AG09309 (cell line): ENCODE results near the gene ATG2A.

Experiments
- DNase-seq: peaks from one replicate; pipeline ENCODE4 v3.0.0-alpha.2; 2010; ENCODE audit warnings: low read depth
- H3K4me3 ChIP-seq: 2 replicates; pipeline ENCODE4 v1.5.1; 2011; ENCODE audit warnings: mild to moderate bottlenecking, low read depth, low read length, moderate library complexity; ENCODE audit not compliant: control insufficient read depth
- TF ChIP-seq, protein P1 (sequence below): IDR thresholded peaks from 2 replicates; pipeline ENCODE4 v1.5.1; 2011; ENCODE audit warnings: mild to moderate bottlenecking, low read depth, low read length, inconsistent platforms; ENCODE audit not compliant: insufficient read depth, control insufficient read depth; ENCODE audit errors: missing control alignments

Gene ATG2A

DNA sequence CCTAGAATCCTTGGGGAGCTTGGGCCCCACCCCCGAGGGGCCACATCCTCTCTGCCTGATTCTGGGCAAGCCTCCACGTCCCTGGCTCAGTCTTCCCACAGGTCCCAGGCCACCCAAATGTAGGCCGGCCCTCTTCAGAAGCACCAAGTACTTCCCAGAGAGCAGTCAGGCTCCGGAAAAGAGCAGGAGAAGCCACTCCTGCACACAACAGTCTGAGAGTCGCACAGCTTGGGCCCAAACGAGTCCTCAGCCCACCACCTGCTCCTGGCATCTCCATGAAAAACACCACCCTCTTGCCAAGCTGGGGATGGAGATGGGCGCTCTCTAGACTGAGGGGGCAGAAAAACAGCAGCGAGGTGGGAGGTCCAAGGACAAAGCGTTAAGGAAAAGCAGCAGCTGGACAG, 54.0 kb downstream of the ATG2A start:
- no peak overlapping the region for H3K4me3 ChIP-seq
- DNase-seq: no peak
- TF ChIP-seq, protein P1, sequence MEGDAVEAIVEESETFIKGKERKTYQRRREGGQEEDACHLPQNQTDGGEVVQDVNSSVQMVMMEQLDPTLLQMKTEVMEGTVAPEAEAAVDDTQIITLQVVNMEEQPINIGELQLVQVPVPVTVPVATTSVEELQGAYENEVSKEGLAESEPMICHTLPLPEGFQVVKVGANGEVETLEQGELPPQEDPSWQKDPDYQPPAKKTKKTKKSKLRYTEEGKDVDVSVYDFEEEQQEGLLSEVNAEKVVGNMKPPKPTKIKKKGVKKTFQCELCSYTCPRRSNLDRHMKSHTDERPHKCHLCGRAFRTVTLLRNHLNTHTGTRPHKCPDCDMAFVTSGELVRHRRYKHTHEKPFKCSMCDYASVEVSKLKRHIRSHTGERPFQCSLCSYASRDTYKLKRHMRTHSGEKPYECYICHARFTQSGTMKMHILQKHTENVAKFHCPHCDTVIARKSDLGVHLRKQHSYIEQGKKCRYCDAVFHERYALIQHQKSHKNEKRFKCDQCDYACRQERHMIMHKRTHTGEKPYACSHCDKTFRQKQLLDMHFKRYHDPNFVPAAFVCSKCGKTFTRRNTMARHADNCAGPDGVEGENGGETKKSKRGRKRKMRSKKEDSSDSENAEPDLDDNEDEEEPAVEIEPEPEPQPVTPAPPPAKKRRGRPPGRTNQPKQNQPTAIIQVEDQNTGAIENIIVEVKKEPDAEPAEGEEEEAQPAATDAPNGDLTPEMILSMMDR: no peak

DNA sequence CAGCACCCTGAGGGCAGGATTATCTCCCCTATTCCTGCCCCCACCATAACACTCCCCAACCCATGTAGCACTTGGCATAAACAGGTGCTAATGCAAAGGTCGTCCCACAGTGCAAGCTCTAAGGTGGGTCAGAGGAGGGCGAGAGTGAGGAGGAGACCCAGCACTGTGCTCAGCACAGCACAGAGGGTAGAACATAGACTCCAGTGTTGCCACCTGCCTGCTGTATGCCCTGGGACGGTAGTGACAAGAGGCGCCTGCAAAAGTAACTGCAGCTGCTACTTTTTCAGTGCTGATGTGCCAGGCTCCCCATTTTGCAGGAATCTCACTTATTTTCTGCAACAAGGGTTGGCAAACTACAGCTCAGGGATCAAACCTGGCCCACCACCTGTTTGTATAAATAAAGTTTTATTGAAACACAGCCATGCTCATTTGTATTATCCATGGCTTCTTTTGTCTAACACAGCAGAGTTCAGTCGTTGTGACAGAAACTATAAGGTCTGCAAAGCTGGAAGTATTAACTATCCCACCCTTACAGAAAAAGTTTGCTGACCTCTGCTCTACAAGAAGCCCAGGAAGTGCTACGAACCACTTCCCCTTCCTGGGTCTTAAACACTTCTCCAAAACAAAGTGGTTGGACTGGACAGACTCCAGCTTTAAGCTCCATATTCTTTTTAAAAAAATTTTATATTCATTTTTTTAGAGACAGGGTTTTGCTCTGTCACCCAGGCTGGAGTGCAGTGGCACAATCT, 55.6 kb downstream of the ATG2A start:
- TF ChIP-seq, protein P1: no peak
- DNase-seq: no peak
- H3K4me3 ChIP-seq: no peak overlapping the region

DNA sequence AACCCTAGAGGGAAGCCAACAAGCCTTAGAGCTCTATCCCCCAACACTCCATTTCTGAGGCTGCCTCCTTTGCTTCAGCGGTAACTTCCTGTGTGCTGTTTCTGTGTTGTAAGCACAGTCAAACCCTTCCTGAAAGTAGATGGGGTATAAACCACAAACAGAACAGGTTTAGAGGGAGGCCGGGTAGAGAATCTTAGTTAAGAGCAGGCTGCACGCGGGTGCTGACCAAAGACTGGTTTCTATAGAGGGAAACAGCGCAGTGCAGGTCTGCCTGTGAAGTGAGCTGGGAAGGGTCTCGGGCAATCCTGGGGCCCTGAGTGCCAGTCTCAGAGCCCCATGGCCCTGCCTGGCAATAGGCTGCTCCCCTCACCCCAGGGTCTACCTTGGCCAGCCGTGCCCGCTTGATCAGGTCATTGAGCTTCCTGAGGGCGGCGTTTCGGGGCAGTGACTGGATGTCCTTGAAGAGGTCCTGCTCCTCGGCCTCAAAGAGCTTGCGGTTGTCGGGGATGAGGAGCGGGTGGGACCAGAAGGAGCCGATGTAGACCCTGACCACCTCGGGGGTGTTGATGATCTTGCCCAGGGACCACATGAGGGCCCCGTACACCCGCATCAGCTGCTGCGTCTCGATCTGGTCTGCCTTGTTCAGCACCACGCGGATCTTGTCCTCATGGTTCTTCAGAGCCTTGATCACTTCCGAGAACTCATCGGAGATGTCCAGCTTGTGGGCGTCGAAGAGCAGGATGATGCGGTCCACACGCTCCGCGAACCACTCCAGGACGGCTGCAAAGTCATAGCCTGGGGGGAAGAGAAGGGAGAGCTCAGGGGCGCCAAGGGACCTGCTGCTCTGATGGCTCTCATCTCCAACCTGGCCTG, 57.2 kb downstream of the ATG2A start:
- no peak for DNase-seq
- TF ChIP-seq, protein P1: no peak
- H3K4me3 ChIP-seq: no peak overlapping the region

DNA sequence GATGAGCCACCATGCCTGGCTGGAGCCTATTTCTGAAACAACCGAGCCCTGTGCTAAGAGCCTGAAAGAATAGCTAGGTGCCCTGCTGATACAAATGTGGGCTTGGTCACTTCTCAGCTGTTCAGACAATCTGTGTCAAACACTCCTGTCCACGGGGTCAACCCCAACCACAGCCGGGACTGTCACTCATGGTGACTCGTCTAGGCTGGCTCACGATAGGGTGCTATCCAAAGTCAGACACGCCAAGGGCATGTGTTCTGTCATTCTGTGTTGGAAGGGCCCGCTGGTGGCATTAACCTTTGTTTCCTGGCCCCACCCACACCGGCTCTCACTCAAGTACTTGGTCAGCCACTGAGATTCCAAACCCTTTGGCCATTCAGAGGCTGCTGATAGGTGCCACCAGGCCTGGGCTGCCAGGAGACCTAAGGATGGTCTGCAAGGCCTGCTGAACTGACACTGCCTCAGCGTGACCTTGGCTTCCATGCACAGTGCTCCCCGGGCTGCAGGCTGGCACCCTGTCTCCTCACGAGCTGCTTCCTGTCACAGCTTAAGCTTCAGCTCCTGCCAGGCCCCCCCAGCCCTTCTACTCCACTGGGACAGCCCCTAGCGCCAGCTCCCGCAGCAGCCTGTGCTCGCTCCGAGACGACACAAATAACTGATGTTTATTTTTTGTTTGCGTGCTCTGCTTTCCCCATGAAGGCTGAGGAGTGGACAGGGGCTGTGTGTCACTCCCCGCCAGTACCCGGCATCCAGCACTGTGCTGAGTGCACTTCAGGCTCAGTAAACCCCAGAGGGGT, 58.3 kb downstream of the ATG2A start:
- TF ChIP-seq, protein P1: no peak
- no peak overlapping the region for H3K4me3 ChIP-seq
- no peak for DNase-seq

DNA sequence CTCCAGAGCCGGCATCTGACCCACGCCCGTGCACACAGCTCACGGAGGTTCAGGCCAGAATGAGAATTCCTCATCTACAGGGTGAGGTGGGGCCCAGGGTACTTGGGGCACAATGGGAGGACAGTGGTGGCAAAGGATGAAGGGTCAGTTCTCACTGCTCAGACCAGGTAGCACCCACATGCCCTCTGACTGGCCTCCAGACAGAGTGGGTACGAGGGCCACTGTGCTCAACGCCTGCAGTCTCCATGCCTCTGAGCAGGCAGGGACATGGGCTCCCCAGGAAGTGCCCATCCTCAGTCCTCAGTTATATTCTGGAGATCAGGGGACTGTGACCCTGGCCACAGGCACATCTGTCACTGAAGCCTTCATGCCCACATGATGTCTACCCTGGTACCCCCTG, 59.5 kb downstream of the ATG2A start:
- no peak overlapping the region for H3K4me3 ChIP-seq
- DNase-seq: no peak
- TF ChIP-seq, protein P1: no peak
